Testis (tissue), 3 donors: Measurements from ENCODE around the gene DOC2A. TPM values are rescaled to one million over a fixed set of nuclear protein-coding genes. Genes with fewer than 3 reads are reported as not detected.

ENCODE experiments used
- DNase-seq: peaks from one replicate; pipeline ENCODE4 v3.0.0-alpha.2; 2019
- H3K27ac ChIP-seq, 2 donors: fragments of 200-600 bp; sonication (generic); one replicate each; pipeline ENCODE4 v1.5.1; 2019
- H3K27me3 ChIP-seq: fragments of 200-600 bp; sonication (generic); one replicate; pipeline ENCODE4 v1.5.1; 2019
- H3K36me3 ChIP-seq: fragments of 200-600 bp; sonication (generic); one replicate; pipeline ENCODE4 v1.5.1; 2017; ENCODE audit warnings: low read depth; ENCODE audit errors: missing control alignments
- H3K4me1 ChIP-seq: fragments of 200-600 bp; sonication (generic); one replicate; pipeline ENCODE4 v1.5.1; 2019
- H3K4me3 ChIP-seq, 2 donors: fragments of 200-600 bp; sonication (generic); one replicate each; pipeline ENCODE4 v1.5.1; 2017 to 2019
- H3K9me3 ChIP-seq: fragments of 200-600 bp; sonication (generic); one replicate; pipeline ENCODE4 v1.5.1; 2017
- POLR2A ChIP-seq: fragments of 450-650 bp; IDR thresholded peaks from one replicate; pipeline ENCODE4 v1.6.1; 2017; ENCODE audit warnings: antibody characterized with exemption, mild to moderate bottlenecking, moderate library complexity
- WGBS, 2 donors: methylation state at CpG; one replicate each; pipeline ENCODE4 v1.1.5; 2018; 5-methylcytosine and 5-hydroxymethylcytosine counted together
- intact Hi-C: fragments of 100-400 bp; cut with DNase I; formaldehyde crosslinking; loops from one replicate; pipeline ENCODE4 v1.15.1; 2023; ENCODE audit warnings: low total_unique reads
- polyA plus RNA-seq: library from polyadenylated mRNA; stranded (reverse); fragments of 350-450 nt; fragmentation: Illumina TruSeq; extraction: RNeasy Lipid Tissue Mini Kit (QIAGEN cat#74804); gene quantifications from one replicate; pipeline ENCODE4 v1.2.3, GENCODE V29; 2014; ENCODE audit warnings: low read depth, low replicate concordance; ENCODE audit not compliant: insufficient read depth
- total RNA-seq, 2 donors: library from RNA; depleted of rRNA; stranded (reverse); fragments of >200 nt; gene quantifications; one replicate each; pipeline ENCODE4 v1.2.3, GENCODE V29; 2016
- TF ChIP-seq, protein P1 (sequence below), 3 experiments: fragments of 450-650 bp in 2 of 3; fragments of 200-600 bp in 1 of 3; sonication (generic) in 1 of 3; IDR thresholded peaks; one replicate each; pipeline ENCODE4 v1.5.1; 2016 to 2019; ENCODE audit warnings: antibody characterized with exemption in 3 of 3, mild to moderate bottlenecking in 2 of 3, moderate library complexity in 1 of 3

Gene DOC2A
- total and polyA plus RNA-seq, 3 donors from 2014 or later = 28.3 to 75.1 (median 45.3) TPM

DNA sequence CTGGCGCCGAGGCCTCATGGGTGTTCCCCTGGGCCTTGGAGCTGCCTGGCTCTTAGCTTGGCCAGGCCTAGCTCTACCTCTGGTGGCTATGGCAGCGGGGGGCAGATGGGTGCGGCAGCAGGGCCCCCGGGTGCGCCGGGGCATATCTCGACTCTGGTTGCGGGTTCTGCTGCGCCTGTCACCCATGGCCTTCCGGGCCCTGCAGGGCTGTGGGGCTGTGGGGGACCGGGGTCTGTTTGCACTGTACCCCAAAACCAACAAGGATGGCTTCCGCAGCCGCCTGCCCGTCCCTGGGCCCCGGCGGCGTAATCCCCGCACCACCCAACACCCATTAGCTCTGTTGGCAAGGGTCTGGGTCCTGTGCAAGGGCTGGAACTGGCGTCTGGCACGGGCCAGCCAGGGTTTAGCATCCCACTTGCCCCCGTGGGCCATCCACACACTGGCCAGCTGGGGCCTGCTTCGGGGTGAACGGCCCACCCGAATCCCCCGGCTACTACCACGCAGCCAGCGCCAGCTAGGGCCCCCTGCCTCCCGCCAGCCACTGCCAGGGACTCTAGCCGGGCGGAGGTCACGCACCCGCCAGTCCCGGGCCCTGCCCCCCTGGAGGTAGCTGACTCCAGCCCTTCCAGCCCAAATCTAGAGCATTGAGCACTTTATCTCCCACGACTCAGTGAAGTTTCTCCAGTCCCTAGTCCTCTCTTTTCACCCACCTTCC, 23.3 kb downstream of the DOC2A start:
- intact Hi-C loops = no loop called here
- peaks cover 3% of the 10 kb centered on the region for H3K4me1 ChIP-seq
- no peaks in the 10 kb centered on the region for H3K27me3 ChIP-seq
- H3K4me3 ChIP-seq = no peak overlapping the region
- DNase-seq = no peak
- H3K36me3 ChIP-seq = no peaks in the 10 kb centered on the region
- no peak overlapping the region for H3K27ac ChIP-seq
- no peaks in the 10 kb centered on the region for H3K9me3 ChIP-seq
- WGBS, 2 donors = 89 to 91% methylated on average over 14 to 35 of the region's 35 CpGs
- TF ChIP-seq, protein P1, sequence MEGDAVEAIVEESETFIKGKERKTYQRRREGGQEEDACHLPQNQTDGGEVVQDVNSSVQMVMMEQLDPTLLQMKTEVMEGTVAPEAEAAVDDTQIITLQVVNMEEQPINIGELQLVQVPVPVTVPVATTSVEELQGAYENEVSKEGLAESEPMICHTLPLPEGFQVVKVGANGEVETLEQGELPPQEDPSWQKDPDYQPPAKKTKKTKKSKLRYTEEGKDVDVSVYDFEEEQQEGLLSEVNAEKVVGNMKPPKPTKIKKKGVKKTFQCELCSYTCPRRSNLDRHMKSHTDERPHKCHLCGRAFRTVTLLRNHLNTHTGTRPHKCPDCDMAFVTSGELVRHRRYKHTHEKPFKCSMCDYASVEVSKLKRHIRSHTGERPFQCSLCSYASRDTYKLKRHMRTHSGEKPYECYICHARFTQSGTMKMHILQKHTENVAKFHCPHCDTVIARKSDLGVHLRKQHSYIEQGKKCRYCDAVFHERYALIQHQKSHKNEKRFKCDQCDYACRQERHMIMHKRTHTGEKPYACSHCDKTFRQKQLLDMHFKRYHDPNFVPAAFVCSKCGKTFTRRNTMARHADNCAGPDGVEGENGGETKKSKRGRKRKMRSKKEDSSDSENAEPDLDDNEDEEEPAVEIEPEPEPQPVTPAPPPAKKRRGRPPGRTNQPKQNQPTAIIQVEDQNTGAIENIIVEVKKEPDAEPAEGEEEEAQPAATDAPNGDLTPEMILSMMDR (IDR thresholded peaks at IDR 0.05) = no peak
- no peak for TF ChIP-seq POLR2A

- TF ChIP-seq, protein P1 (IDR thresholded peaks at IDR 0.05) = no peak
- no peak for TF ChIP-seq POLR2A
Observed at GRCh38 chr16:29986931-29987330, 23.9 kb downstream of the DOC2A start.

DNA sequence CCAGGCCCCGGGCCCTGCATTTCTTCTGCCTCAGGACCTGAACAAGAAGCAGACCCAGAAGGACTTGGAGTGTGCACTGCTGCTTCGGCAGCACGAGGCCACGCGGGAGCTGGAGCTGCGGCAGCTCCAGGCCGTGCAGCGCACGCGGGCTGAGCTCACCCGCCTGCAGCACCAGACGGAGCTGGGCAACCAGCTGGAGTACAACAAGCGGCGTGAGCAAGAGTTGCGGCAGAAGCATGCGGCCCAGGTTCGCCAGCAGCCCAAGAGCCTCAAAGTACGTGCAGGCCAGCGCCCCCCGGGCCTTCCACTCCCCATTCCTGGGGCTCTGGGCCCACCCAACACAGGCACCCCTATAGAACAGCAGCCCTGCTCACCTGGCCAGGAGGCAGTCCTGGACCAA, 24.6 kb downstream of the DOC2A start:
- WGBS, 2 donors = 83 to 94% methylated on average over 1 to 19 of the region's 20 CpGs
- H3K4me3 ChIP-seq = no peak overlapping the region
- H3K27me3 ChIP-seq = no peaks in the 10 kb centered on the region
- intact Hi-C loops = no loop called here
- no peaks in the 10 kb centered on the region for H3K4me1 ChIP-seq
- no peaks in the 10 kb centered on the region for H3K9me3 ChIP-seq
- no peak for DNase-seq
- TF ChIP-seq, protein P1 (IDR thresholded peaks at IDR 0.05) = no peak
- TF ChIP-seq POLR2A = no peak
- H3K36me3 ChIP-seq = no peaks in the 10 kb centered on the region
- no peak overlapping the region for H3K27ac ChIP-seq

More at GRCh38 chr16:29986931-29987330, 23.9 kb downstream of the DOC2A start:
- Histone ChIP-seq H3K9me3 (no peaks in the 10 kb centered on the region), H3K27me3 (no peaks in the 10 kb centered on the region), H3K4me1 (no peaks in the 10 kb centered on the region), H3K27ac (no peak overlapping the region), H3K36me3 (no peaks in the 10 kb centered on the region), H3K4me3 (no peak overlapping the region)
- intact Hi-C loops = no loop called here
- DNase-seq = no peak
- WGBS, 2 donors = 88 to 90% methylated on average over 1 to 5 of the region's 5 CpGs

- no peak for DNase-seq
- no peaks in the 10 kb centered on the region for H3K36me3 ChIP-seq
- intact Hi-C loops = no loop called here
- no peak overlapping the region for H3K27ac ChIP-seq
- no peaks in the 10 kb centered on the region for H3K9me3 ChIP-seq
- no peak overlapping the region for H3K4me3 ChIP-seq
- WGBS, 2 donors = 91 to 98% methylated on average over 11 to 28 of the region's 28 CpGs
- H3K4me1 ChIP-seq = no peaks in the 10 kb centered on the region
- TF ChIP-seq, protein P1 (IDR thresholded peaks at IDR 0.05) = no peak
- TF ChIP-seq POLR2A = no peak
- H3K27me3 ChIP-seq = no peaks in the 10 kb centered on the region
Observed at GRCh38 chr16:29985271-29985811, 25.5 kb downstream of the DOC2A start.

DNA sequence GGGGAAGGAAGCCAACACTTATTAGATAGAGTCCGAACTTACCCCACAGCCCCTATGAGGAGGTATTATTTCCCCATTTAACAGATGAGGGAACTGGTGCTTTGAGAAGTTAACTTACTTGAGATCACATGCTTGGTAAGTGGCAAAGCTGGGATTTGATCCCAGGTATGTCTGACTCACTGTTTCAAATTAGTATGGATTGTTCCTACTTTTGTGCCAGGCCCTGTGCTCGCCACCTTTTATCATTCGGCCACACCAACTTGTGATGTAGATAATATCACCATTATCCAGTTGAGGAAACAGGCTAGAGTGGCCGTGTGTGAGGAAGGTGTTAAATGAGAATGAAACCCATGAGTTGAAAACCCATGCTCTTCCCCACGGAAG, 26.1 kb downstream of the DOC2A start:
- DNase-seq = no peak
- TF ChIP-seq POLR2A = no peak
- TF ChIP-seq, protein P1 (IDR thresholded peaks at IDR 0.05) = no peak
- WGBS, 2 donors = 89 to 93% methylated on average over 5 of the region's 5 CpGs
- H3K9me3 ChIP-seq = no peaks in the 10 kb centered on the region
- no peak overlapping the region for H3K4me3 ChIP-seq
- H3K27ac ChIP-seq = no peak overlapping the region
- H3K36me3 ChIP-seq = no peaks in the 10 kb centered on the region
- intact Hi-C loops = no loop called here
- H3K27me3 ChIP-seq = no peaks in the 10 kb centered on the region
- no peaks in the 10 kb centered on the region for H3K4me1 ChIP-seq
